Measurements from ENCODE around the gene XYLT1.

DNA sequence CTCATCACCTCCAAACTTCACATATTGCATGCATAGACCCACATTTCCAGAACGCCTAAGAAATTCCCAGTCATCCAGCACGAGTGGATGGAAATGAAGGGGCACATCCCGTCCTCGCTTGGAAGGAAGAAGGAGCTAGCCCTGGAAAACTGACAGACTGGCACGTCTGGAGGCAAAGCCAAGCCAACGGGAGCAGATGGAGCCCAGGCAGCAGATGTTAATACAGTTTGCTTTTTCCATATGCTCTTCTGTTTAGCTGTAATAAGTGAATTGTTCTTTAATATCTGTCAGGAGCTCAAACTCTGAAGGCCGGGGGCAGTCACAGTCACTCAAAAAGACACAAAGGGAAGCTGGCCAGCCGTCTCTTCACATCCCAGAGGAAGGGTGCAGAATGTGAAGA, 187.7 kb downstream of the XYLT1 start:
- TF ChIP-seq, protein P1, sequence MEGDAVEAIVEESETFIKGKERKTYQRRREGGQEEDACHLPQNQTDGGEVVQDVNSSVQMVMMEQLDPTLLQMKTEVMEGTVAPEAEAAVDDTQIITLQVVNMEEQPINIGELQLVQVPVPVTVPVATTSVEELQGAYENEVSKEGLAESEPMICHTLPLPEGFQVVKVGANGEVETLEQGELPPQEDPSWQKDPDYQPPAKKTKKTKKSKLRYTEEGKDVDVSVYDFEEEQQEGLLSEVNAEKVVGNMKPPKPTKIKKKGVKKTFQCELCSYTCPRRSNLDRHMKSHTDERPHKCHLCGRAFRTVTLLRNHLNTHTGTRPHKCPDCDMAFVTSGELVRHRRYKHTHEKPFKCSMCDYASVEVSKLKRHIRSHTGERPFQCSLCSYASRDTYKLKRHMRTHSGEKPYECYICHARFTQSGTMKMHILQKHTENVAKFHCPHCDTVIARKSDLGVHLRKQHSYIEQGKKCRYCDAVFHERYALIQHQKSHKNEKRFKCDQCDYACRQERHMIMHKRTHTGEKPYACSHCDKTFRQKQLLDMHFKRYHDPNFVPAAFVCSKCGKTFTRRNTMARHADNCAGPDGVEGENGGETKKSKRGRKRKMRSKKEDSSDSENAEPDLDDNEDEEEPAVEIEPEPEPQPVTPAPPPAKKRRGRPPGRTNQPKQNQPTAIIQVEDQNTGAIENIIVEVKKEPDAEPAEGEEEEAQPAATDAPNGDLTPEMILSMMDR (IDR thresholded peaks at IDR 0.05; ENCODE audit: low read depth, low read length, poor library complexity, severe bottlenecking): no peak
- no peak for TF ChIP-seq EZH2phosphoT487 (IDR thresholded peaks at IDR 0.05; ENCODE audit: borderline replicate concordance, low read length)

All from DOHH2 (cell line).